Loucy (cell line): ENCODE measurements around the gene RTL10.
A peak's percentile ranks its signal among the peaks of the same experiment; 100 is the strongest.

Experiments used
- EZH2phosphoT487 ChIP-seq: fragments of 200-600 bp; IDR thresholded peaks from 2 replicates; pipeline ENCODE4 v1.6.1; 2018; ENCODE audit warnings: antibody characterized with exemption, mild to moderate bottlenecking, moderate library complexity, borderline replicate concordance
- TF ChIP-seq, protein P1 (sequence below): fragments of 200-600 bp; sonication (generic); conservative IDR thresholded peaks from 2 replicates; pipeline ENCODE4 v1.5.1; 2014; ENCODE audit warnings: mild to moderate bottlenecking, antibody characterized with exemption, low read length

DNA sequence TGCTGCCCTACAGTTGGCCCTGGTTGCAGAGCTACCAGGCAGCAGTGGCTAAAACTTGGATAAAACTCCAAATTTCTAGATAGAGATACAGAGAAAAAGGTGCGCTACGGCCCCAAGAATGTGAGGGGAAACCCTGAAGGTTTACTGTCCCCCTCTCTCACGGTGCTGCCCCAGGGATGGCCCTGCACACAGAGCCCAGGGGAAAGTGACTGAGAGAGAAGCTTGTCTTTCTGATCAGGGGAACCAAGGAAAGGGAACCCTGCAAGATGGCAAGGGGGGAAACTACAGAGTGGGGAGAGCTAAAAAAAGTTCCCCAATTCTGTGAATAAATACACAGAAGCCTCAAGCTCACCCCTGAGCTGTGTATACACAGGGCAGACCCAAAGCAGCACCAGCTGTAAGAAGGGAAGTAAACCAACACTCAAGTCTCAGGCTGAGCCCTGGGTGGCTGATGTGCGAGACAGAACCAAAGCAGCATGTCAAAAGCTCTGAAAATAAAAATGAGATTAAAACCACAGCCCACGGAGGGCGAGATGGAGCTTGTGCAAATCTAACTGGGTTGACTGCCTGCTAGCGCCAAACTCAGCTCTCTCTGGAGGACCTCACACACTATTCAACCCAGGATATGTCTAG, 22.1 kb downstream of the RTL10 start:
- TF ChIP-seq, protein P1, sequence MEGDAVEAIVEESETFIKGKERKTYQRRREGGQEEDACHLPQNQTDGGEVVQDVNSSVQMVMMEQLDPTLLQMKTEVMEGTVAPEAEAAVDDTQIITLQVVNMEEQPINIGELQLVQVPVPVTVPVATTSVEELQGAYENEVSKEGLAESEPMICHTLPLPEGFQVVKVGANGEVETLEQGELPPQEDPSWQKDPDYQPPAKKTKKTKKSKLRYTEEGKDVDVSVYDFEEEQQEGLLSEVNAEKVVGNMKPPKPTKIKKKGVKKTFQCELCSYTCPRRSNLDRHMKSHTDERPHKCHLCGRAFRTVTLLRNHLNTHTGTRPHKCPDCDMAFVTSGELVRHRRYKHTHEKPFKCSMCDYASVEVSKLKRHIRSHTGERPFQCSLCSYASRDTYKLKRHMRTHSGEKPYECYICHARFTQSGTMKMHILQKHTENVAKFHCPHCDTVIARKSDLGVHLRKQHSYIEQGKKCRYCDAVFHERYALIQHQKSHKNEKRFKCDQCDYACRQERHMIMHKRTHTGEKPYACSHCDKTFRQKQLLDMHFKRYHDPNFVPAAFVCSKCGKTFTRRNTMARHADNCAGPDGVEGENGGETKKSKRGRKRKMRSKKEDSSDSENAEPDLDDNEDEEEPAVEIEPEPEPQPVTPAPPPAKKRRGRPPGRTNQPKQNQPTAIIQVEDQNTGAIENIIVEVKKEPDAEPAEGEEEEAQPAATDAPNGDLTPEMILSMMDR, result 0 out of 2 replicates have a peak, but pooled peaks have one; percentile 17
- TF ChIP-seq EZH2phosphoT487, result no peak
